Hepatocyte (in vitro differentiated cells): ENCODE measurements around the gene PTGES2.

Experiments used
- CTCF ChIP-seq: fragments of 200-600 bp; sonication (generic); IDR thresholded peaks from 2 replicates; pipeline ENCODE4 v1.5.1; 2016; ENCODE audit warnings: antibody characterized with exemption, mild to moderate bottlenecking; ENCODE audit not compliant: poor library complexity
- EZH2 ChIP-seq: fragments of 200-600 bp; sonication (generic); IDR thresholded peaks from 2 replicates; pipeline ENCODE4 v1.6.1; 2016; ENCODE audit warnings: antibody characterized with exemption, mild to moderate bottlenecking, borderline replicate concordance
- EZH2phosphoT487 ChIP-seq: fragments of 200-600 bp; sonication (generic); IDR thresholded peaks from one replicate; pipeline ENCODE4 v1.6.1; 2018; ENCODE audit warnings: antibody characterized with exemption, mild to moderate bottlenecking, low read depth, moderate library complexity; ENCODE audit not compliant: unreplicated experiment, severe bottlenecking

GRCh38 chr9:128091144-128091543 lies 36.4 kb downstream of the PTGES2 start:
- TF ChIP-seq CTCF, result no peak
- no peak for TF ChIP-seq EZH2
- TF ChIP-seq EZH2phosphoT487, result no peak
